Stimulated activated CD4-positive, alpha-beta T cell treated with anti-CD3 and anti-CD28 coated beads, TNF-alpha, amount 100 ng/mL, for 4 hours (primary cell): ENCODE results near the gene TRAF2.

Source experiments
- DNase-seq, 3 experiments: peaks; one replicate each; pipeline ENCODE4 v3.0.0-alpha.2; 2020; ENCODE audit warnings: low read depth in 3 of 3

Gene TRAF2

DNA sequence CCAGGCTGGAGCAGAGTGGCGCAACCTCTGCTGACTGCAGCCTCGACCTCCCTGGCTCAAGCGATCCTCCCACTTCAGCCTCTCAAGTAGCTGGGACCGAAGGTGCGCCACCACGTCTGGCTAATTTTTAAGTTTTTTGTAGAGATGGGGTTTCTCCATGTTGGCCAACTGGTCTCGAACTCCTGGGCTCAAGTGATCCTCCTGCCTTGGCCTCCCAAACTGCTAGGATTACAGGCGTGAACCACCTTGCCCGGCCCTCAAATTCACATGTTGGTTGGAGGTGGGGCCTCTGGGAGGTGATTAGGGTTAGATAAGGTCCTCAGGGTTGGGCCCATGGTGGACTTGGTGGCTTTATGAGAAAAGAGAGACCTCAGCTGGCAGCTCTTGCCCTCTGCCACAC, 75.8 kb downstream of the TRAF2 start:
- no peak for DNase-seq

GRCh38 chr9:136962701-136963248, 76.5 kb downstream of the TRAF2 start:
- DNase-seq = no peak

DNA sequence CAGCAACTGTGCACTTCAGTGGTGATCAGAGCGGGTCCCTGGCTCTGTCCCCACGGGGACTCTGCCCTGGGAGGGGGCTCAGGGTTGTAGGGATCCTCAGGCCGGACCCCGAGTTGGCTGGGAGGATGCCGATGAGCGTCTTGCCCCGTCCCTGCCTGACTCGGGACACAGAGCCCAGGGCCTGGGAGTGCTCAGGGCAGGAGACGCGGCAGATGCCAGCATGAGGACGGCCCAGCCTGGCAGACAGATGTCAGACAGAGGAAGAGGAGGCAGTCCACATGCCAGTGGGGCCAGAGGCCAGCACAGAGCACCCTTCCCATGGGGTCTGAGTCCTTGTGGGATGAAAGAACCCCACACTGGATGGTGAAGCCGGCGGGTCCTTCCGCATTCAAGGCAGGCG, 77.0 kb downstream of the TRAF2 start:
- no peak for DNase-seq

GRCh38 chr9:136963751-136964150, 77.4 kb downstream of the TRAF2 start:
- DNase-seq = no peak

GRCh38 chr9:136964171-136964689, 77.9 kb downstream of the TRAF2 start:
- no peak for DNase-seq

- no peak for DNase-seq
These were observed 78.6 kb downstream of the TRAF2 start for GRCh38 chr9:136964833-136965422.

DNA sequence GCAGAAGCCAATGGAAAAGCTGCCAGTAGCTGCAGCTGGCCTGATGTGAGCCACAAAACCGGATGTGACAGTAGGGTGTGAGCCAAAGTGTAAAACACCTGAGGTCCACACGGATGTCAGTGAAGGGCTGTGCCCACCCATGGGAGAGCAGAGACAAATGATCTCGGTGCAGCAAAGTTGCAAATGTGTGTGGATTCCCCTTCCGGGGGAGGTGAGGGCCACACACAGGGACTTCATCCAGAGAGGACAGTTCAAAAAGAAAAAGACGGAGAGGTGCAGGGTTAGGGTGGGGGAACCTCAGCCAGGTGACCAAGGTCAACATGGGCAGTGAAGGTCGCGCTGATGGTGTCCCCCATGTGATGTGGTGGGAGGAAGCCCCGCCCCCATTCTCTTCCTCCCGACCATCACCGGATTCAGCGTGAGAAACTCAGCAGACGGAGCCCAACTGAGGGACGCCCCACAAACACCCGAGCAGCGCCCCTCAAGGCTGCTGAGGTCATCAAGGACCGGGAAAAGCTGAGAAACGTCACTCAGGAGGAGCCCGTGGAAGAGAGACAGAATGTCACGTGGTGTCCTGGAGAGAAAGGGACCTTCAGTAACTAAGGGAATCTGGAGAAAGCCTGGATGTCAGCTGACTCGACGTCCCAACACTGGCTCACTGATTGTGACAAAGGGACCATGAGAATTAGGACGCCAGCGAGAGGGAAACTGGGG, 79.6 kb downstream of the TRAF2 start:
- no peak for DNase-seq

DNA sequence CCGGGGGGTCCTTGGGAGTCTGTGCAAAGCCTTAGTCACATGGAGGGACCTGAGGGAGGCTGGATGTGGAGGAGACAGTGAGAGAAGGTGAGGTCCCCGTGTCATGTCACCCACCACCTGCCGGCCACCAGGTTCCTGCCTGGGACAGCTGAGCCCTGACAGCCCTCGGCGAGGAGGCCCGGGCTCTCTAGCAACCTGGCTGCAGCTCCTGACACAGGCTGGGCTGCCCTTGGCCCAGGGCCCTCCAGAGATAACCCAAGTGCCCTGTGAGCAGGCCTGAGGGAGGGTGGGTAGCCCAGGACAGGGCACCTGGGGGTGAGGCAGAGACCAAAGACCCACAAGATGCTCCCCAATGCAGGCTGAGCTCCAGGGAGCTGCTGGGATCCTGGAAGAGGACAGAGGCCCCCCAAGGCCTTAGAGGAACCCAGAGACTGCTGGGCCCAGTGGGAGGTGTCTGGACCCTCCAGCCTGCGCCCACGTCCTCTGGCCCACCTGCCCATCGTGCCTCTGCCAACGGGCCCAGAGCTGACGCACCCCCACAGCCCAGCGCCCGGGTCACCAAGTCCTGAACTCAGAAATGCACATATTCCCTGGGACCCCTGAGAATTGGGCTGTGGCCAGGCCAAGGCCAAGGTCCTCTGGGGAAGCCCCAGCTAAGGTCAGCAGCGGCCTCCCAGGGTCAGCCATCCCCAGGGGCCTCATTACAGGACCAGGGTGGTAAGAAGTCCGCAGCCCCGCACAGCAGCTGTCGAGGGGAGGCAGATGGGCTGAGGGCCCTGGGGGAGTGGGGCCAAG, 82.2 kb downstream of the TRAF2 start:
- DNase-seq = no peak

DNA sequence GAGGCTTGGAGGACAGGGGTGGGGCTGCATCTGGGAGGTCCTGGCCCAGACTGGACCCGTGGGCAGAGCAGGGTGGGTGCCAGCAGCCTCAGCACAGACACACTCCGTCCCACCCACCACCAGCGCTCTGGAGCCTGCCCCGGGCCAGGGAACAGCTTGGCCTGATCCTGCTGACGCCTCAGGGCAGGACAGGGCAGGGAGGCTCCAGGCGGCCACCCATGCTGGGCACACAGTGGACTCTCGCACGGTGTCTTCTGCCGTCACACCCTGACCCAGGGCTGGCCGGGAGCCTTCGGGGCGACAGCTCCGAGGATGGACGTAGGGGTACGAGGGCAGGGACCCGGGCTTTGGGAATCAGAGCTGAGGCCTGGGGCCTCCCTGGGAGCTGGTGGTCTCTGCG, 82.8 kb downstream of the TRAF2 start:
- DNase-seq = no peak

DNA sequence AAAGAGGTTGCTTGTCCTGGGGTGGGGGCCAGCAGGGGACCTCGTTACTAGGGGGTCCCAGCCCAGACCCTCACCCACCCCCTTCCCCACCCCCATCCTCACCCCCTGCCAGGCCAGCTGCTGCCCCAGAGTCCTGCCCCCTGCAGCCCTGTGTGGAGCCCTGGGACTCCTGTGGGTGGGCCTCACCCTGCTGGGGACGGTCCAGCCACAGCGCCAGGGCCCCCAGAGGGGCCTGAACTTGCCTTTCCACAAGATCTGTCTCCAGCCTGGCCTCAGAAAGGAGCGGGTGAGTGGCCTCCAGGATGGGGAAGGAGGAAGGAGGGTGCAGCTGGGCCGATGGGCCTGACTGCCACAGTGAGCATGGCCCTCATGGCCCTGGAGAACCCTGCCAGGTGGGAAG, 83.5 kb downstream of the TRAF2 start:
- DNase-seq = no peak

DNA sequence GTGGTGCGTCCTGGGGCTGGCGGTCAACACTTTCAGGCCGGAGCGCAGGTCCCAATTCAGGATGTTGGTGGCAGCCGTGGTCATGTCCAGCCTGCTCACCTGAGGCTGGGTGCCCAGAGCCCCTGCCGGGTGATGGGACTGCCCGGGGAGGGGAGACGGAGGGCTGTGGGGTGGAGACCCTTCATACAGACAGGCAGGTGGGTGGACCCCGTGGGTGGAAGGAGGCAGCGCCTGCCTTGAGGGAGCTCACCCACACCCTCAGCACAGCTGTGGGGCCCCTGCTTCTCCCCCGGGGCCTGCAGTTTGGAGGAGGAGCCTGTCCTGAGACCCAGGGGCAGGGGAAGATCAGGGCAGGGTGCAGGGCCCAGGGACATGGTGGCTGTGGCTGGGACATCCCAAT, 84.0 kb downstream of the TRAF2 start:
- DNase-seq = no peak

DNA sequence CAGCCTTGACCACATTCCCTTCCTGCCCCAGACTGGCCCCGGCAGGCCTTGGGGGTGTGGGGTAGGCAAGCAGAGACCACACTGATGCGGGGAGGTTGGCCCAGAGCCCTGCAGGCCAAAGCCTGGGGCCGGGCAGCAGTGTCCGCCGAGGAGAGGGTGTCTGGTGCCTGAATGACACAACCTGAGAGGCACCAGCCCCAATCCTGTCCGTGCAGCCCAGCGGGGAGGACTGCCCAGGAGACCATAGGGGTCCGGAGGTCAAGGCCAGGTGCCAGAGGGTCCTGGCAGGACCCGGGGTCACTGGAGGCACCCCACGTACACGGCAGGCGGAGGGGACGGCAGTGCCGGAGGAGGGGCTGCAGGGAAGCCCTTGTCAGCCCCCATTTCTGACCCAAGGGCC, 85.4 kb downstream of the TRAF2 start:
- DNase-seq = no peak

- DNase-seq = no peak
These were observed 86.0 kb downstream of the TRAF2 start for GRCh38 chr9:136972335-136972734.

DNA sequence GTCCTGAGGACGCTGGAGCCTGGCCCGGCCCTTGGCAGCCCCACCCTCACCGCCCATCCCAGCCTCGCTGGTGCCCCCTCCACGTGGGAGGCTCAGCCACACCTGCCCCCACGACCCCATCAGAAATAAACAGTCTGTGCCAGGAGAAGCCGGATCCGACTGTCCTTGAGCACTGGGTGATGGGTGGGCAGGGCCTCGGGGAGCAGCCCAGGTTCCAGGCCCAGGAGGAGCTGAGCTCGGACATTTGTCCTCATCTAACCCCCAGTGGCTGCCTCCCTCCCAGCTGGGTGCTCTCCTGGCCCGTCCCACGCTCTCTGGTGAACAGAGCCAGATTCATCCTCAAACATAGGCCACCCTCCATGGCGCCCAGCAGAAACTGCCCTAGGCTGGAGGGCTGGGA, 86.4 kb downstream of the TRAF2 start:
- no peak for DNase-seq

DNA sequence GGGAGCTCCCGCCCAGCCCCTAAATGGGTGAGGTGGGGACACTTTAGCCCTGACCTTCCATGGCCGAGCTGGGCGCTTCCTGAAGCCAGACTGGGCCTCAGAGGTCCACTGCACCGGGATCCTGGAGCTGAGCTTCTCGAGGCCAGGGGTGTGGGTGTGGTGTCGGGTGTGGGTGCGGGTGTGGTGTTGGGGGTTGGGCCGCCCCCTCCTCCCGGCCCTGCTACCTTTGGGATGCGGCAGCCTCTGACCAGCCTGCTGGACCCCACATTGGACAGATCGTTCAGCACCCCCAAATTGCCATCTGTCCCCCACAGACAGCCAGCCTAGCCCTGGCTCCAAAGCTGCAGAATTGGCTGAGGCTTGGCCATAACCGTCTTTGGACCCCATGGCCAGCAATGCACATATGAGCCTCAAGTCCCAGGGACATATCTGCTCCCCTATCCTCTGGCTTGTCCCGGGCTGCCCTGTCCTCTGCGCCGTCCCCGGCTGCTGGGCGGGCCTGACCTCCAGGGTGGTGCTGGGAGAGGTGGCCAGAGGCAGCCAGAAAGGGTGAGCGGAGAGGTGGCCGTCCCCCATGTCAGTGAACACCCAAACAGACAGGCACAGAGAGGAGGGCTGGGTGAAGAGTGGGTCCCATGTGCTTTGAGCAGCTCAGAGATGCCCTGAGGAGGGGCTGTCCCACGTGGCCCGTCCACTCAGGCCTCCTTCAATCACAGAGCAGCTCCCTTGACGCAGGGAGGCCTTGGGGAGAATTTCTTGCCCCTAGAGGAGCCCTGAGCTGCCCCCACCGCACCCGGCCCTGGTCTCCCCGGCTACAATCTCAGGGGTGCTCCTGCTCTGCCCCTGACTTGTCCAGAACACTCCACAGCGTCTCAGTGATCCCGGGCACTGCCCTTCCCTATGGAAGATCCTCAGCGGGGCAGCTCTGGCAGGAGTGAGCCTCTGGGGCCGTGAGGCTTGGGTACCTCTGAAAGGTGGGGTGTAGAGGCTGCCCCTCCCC, 87.6 kb downstream of the TRAF2 start:
- no peak for DNase-seq

DNA sequence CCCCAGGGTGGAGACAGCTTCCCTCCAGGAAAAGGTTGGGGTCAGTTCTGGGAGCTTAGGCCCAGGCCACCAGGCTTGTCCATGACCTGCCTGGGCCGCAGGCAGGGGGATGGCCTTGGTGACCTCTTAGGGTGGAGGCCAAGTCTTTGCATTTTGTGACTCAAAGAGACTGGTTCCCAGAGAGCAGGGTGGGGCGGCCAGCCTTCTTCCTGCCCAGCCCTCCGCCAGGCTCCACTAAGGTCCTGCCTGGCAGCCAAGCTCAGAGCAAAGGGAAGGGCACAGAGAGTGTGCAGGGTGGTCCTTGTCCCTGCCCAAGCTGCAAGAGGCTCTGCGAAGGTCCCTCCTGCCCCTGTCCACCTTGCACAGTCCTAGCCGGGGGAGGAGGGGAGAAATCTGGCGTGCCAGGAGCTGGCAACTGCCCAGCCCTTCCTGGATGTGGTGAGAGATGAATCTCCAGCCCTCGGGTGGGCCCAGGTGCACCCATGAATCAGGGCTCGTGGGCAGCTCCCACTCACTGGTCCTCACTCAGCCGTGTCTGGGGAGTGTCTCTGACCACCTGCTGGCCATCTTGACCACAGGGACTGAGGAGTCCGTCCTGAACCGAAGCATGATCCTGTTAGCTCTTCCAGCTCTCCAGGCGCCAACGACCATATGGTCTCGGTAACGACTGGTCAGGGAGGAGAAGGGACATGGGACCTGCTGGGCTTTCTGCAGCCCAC, 88.7 kb downstream of the TRAF2 start:
- DNase-seq = no peak

GRCh38 chr9:136975644-136976043, 89.3 kb downstream of the TRAF2 start:
- DNase-seq = no peak
